A673 (cell line): ENCODE data around the gene PLXNA1. TPM values are rescaled to one million over a fixed set of nuclear protein-coding genes. Genes with fewer than 3 reads are reported as not detected.

Source experiments
- BruUV-seq: library from RNA; stranded (reverse); fragments of 400-500 nt; replicated peaks from 2 replicates; lab custom pipeline; 2021; lab: Mats Ljungman, UMichigan
- CTCF ChIA-PET: fragments of 300-600 bp; sonication (Branson Sonifier 250); formaldehyde crosslinking; loops from one replicate; lab custom pipeline; 2022; ENCODE audit warnings: antibody characterized with exemption; lab: Charles Lee
- POLR2A ChIA-PET: fragments of 300-600 bp; sonication (Branson Sonifier 250); formaldehyde crosslinking; loops from one replicate; lab custom pipeline; 2022; ENCODE audit warnings: antibody characterized with exemption; ENCODE audit not compliant: low non-redundant PET; lab: Charles Lee
- DNase-seq: peaks from one replicate; pipeline ENCODE4 v3.0.0-alpha.2; 2015; ENCODE audit warnings: low spot score
- H3K27ac ChIP-seq: fragments of 200-600 bp; sonication (generic); 2 replicates; pipeline ENCODE4 v1.5.1; 2016; ENCODE audit warnings: mixed run types, low read depth, mild to moderate bottlenecking, mixed read lengths, antibody characterized with exemption, low read length; ENCODE audit not compliant: poor library complexity, severe bottlenecking
- H3K27me3 ChIP-seq: fragments of 200-600 bp; sonication (generic); replicated peaks from 2 replicates; pipeline ENCODE4 v1.6.1; 2017; ENCODE audit warnings: mixed run types, low read depth, mild to moderate bottlenecking, mixed read lengths, antibody characterized with exemption, low read length; ENCODE audit not compliant: insufficient read depth, poor library complexity
- H3K36me3 ChIP-seq: fragments of 200-600 bp; sonication (generic); 2 replicates; pipeline ENCODE4 v1.6.1; 2016; ENCODE audit warnings: mixed run types, mild to moderate bottlenecking, mixed read lengths, antibody characterized with exemption, low read length; ENCODE audit not compliant: insufficient read depth, poor library complexity, severe bottlenecking
- H3K4me1 ChIP-seq: fragments of 200-600 bp; sonication (generic); 2 replicates; pipeline ENCODE4 v1.6.1; 2017; ENCODE audit warnings: mixed run types, mild to moderate bottlenecking, mixed read lengths, antibody characterized with exemption, low read length; ENCODE audit not compliant: insufficient read depth, poor library complexity, severe bottlenecking
- H3K4me3 ChIP-seq: fragments of 200-600 bp; sonication (generic); 2 replicates; pipeline ENCODE4 v1.5.1; 2016; ENCODE audit warnings: low read depth, mixed run types, mild to moderate bottlenecking, mixed read lengths, low read length; ENCODE audit not compliant: poor library complexity, severe bottlenecking
- H3K9me3 ChIP-seq: fragments of 200-600 bp; sonication (generic); 2 replicates; pipeline ENCODE4 v1.6.1; 2016; ENCODE audit warnings: mixed run types, low read depth, mild to moderate bottlenecking, mixed read lengths, antibody characterized with exemption, low read length; ENCODE audit not compliant: poor library complexity, severe bottlenecking
- EZH2 ChIP-seq: fragments of 200-600 bp; sonication (generic); IDR thresholded peaks from 2 replicates; pipeline ENCODE4 v1.6.1; 2017; ENCODE audit warnings: borderline replicate concordance, low read depth, mild to moderate bottlenecking, mixed read lengths, antibody characterized with exemption, low read length; ENCODE audit not compliant: poor library complexity, severe bottlenecking
- intact Hi-C: fragments of 100-400 bp; cut with micrococcal nuclease; formaldehyde crosslinking; loops from one replicate; pipeline ENCODE4 v1.10.0; 2022; ENCODE audit not compliant: unreplicated experiment
- total RNA-seq: library from RNA; stranded (reverse); gene quantifications from 2 replicates; pipeline ENCODE4 v1.2.3, GENCODE V29; 2021
- TF ChIP-seq, protein P1 (sequence below): fragments of 300-800, 200-600 bp; sonication (generic); conservative IDR thresholded peaks from 2 replicates; pipeline ENCODE4 v1.5.1; 2017; ENCODE audit warnings: low read depth, mild to moderate bottlenecking, antibody characterized with exemption, low read length, moderate library complexity, mixed read lengths

PLXNA1 gene
- total RNA-seq, 1 experiment from 2014 or later: 33.6 TPM

GRCh38 chr3:126980266-126980811 is 2.6 kb upstream of the PLXNA1 start:
- Histone ChIP-seq H3K36me3 (no peaks in the 10 kb centered on the region), H3K27ac (no peak overlapping the region), H3K27me3 (no peaks in the 10 kb centered on the region), H3K4me3 (no peak overlapping the region), H3K9me3 (peaks cover 2% of the 10 kb centered on the region), H3K4me1 (peaks cover 10% of the 10 kb centered on the region)
- BruUV-seq: no TSS peak
- ChIA-PET POLR2A (no interaction called here), CTCF (interaction anchor here (0.7 kb wide), 1 partner anchor 477 kb away, joined by 3 read pairs; no protein-coding TSS in a partner anchor)
- no peak for TF ChIP-seq EZH2
- TF ChIP-seq, protein P1, sequence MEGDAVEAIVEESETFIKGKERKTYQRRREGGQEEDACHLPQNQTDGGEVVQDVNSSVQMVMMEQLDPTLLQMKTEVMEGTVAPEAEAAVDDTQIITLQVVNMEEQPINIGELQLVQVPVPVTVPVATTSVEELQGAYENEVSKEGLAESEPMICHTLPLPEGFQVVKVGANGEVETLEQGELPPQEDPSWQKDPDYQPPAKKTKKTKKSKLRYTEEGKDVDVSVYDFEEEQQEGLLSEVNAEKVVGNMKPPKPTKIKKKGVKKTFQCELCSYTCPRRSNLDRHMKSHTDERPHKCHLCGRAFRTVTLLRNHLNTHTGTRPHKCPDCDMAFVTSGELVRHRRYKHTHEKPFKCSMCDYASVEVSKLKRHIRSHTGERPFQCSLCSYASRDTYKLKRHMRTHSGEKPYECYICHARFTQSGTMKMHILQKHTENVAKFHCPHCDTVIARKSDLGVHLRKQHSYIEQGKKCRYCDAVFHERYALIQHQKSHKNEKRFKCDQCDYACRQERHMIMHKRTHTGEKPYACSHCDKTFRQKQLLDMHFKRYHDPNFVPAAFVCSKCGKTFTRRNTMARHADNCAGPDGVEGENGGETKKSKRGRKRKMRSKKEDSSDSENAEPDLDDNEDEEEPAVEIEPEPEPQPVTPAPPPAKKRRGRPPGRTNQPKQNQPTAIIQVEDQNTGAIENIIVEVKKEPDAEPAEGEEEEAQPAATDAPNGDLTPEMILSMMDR: no peak
- DNase-seq: no peak
- intact Hi-C loops: loop anchor here (5.0 to 10.0 kb wide), 3 partner anchors 228 to 477 kb away; no protein-coding TSS in a partner anchor

DNA sequence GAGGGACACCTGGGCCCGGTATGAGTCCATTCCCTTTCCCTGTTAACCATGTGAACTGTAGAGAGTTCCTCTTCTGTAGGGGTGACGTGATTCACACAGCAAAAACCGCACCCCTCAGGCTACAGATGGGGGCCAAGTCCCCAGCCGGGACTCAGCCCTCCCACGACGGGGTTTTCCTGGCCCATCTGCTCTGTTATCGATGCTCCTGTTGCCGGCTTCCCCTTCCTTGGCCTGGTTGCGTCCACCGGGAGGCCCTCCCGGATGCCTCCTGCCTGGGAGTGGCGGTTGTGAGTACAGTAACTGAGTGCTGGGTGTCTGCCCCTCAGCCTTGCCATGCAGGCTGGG is 817 bp upstream of the PLXNA1 start:
- no TSS peak for BruUV-seq
- CTCF ChIA-PET: interaction anchor here (0.6 to 1.0 kb wide), 3 partner anchors 21 to 236 kb away, joined by 3 to 5 read pairs (median 4); no protein-coding TSS in a partner anchor
- H3K9me3 ChIP-seq: no peaks in the 10 kb centered on the region
- DNase-seq: no peak
- TF ChIP-seq, protein P1: no peak
- no peak for TF ChIP-seq EZH2
- H3K36me3 ChIP-seq: no peaks in the 10 kb centered on the region
- H3K27ac ChIP-seq: no peak overlapping the region
- intact Hi-C loops: loop anchor here (5.0 to 10.0 kb wide), 3 partner anchors 230 to 475 kb away; no protein-coding TSS in a partner anchor
- POLR2A ChIA-PET: no interaction called here
- peak overlapping the region; percentile 44 for H3K4me3 ChIP-seq
- H3K27me3 ChIP-seq: no peaks in the 10 kb centered on the region
- H3K4me1 ChIP-seq: peaks cover 21% of the 10 kb centered on the region

- intact Hi-C loops: loop anchor here (5.0 to 10.0 kb wide), 3 partner anchors 231 to 474 kb away; no protein-coding TSS in a partner anchor
- H3K9me3 ChIP-seq: no peaks in the 10 kb centered on the region
- ChIA-PET POLR2A (no interaction called here), CTCF (no interaction called here)
- H3K27me3 ChIP-seq: no peaks in the 10 kb centered on the region
- H3K36me3 ChIP-seq: no peaks in the 10 kb centered on the region
- no TSS peak for BruUV-seq
- H3K4me3 ChIP-seq: peak overlapping the region; percentile 77
- peak overlapping the region; percentile 71 for H3K27ac ChIP-seq
- TF ChIP-seq, protein P1: no peak
- no peak for TF ChIP-seq EZH2
- DNase-seq: no peak
- H3K4me1 ChIP-seq: peaks cover 21% of the 10 kb centered on the region
These were observed 349 bp downstream of the PLXNA1 start for GRCh38 chr3:126983276-126983652.
